Measurements from ENCODE around the gene STX12. TPM values are rescaled to one million over a fixed set of nuclear protein-coding genes. Genes with fewer than 3 reads are reported as not detected.

STX12 gene
- total RNA-seq = 10 to 100 TPM; 29.6 to 36.2 (median 32.3) TPM
- 38.6 TPM for total RNA-seq (2013)

GRCh38 chr1:27772932-27773825, at the start of gene STX12:
Gene STX12, plus strand, starts transcription at chr1:27773219. Its CDS starts 89 bp downstream, at chr1:27773308.
- WGBS (ENCODE audit: insufficient coverage) = under 1% methylated on average over 51 of the region's 58 CpGs
- Histone ChIP-seq H3K27ac (ENCODE audit: low read length) (peak within 1 kb of the TSS; percentile 90), H3K9me3 (ENCODE audit: control insufficient read depth, insufficient read depth, low read length) (no peaks in the 10 kb centered on the region), H3K36me3 (ENCODE audit: control insufficient read depth, insufficient read depth, low read length) (no peaks in the 10 kb centered on the region), H3K4me1 (ENCODE audit: control insufficient read depth, insufficient read depth, low read length) (peaks cover 9% of the 10 kb centered on the region), H3K27me3 (ENCODE audit: control insufficient read depth, insufficient read depth, low read length) (no peaks in the 10 kb centered on the region), H3K4me3 (ENCODE audit: low read length) (peak within 1 kb of the TSS; percentile 86)
- Mint-ChIP-seq H3K27me3 (ENCODE audit: low read depth in 2 of 2) (no peaks in the 10 kb centered on the region), H3K9me3 (no peaks in the 10 kb centered on the region), H3K36me3 (no peaks in the 10 kb centered on the region), H3K27ac (peak within 1 kb of the TSS; percentile 95 to 97), H3K4me1 (peaks cover 19 to 28% of the 10 kb centered on the region in 2 donors), H3K4me3 (peak within 1 kb of the TSS; percentile 97)
- ATAC-seq = peak; percentile 85 to 95 (median 91)
- intact Hi-C loops (cut with micrococcal nuclease) = loop anchor here (1.0 to 5.0 kb wide), 2 partner anchors 48 to 101 kb away; partner anchors contain the start of genes FAM76A and IFI6
- no peak for TF ChIP-seq CTCF (IDR thresholded peaks at IDR 0.05)
- peak; percentile 97 to 100 for DNase-seq

- H3K9me3 Mint-ChIP-seq = no peaks in the 10 kb centered on the region
- peaks cover 2% of the 10 kb centered on the region for H3K36me3 ChIP-seq (ENCODE audit: control insufficient read depth, insufficient read depth, low read length)
- ATAC-seq (no peak), DNase-seq (peak in 1 of 2 donors; percentile 26)
- peak overlapping the region; percentile 96 to 97 for H3K27ac Mint-ChIP-seq
- peak overlapping the region; percentile 41 for H3K4me3 ChIP-seq (ENCODE audit: low read length)
- 90% methylated on average over 9 of the region's 9 CpGs for WGBS (ENCODE audit: insufficient coverage)
- H3K4me1 ChIP-seq (ENCODE audit: control insufficient read depth, insufficient read depth, low read length) = peaks cover 18% of the 10 kb centered on the region
- peaks cover 5 to 18% of the 10 kb centered on the region in 2 donors for H3K4me1 Mint-ChIP-seq
- intact Hi-C loops (cut with micrococcal nuclease) = loop anchor here (1.0 kb wide), 2 partner anchors 48 to 53 kb away; partner anchors contain the start of genes IFI6 and STX12
- peak overlapping the region; percentile 93 for H3K4me3 Mint-ChIP-seq
- H3K36me3 Mint-ChIP-seq = no peaks in the 10 kb centered on the region
- TF ChIP-seq CTCF (IDR thresholded peaks at IDR 0.05) = no peak
- no peaks in the 10 kb centered on the region for H3K27me3 ChIP-seq (ENCODE audit: control insufficient read depth, insufficient read depth, low read length)
- H3K9me3 ChIP-seq (ENCODE audit: control insufficient read depth, insufficient read depth, low read length) = no peaks in the 10 kb centered on the region
- H3K27me3 Mint-ChIP-seq (ENCODE audit: low read depth in 2 of 2) = peaks cover 4 to 5% of the 10 kb centered on the region in 2 donors
- H3K27ac ChIP-seq (ENCODE audit: low read length) = peak overlapping the region; percentile 88
These were observed 48.1 kb upstream of the STX12 start for GRCh38 chr1:27724961-27725373.

GRCh38 chr1:27725374-27726172, 47.4 kb upstream of the STX12 start, which contains the start of gene FAM76A:
Gene FAM76A, plus strand, starts transcription at chr1:27725961. Its CDS starts 120 bp downstream, at chr1:27726081.
- no peaks in the 10 kb centered on the region for H3K36me3 Mint-ChIP-seq
- H3K27me3 Mint-ChIP-seq (ENCODE audit: low read depth in 2 of 2) = no peaks in the 10 kb centered on the region
- Histone ChIP-seq H3K4me1 (ENCODE audit: control insufficient read depth, insufficient read depth, low read length) (peaks cover 18% of the 10 kb centered on the region), H3K4me3 (ENCODE audit: low read length) (peak within 1 kb of the TSS; percentile 79), H3K9me3 (ENCODE audit: control insufficient read depth, insufficient read depth, low read length) (no peaks in the 10 kb centered on the region), H3K27me3 (ENCODE audit: control insufficient read depth, insufficient read depth, low read length) (no peaks in the 10 kb centered on the region), H3K36me3 (ENCODE audit: control insufficient read depth, insufficient read depth, low read length) (peaks cover 2% of the 10 kb centered on the region), H3K27ac (ENCODE audit: low read length) (peak within 1 kb of the TSS; percentile 88)
- intact Hi-C loops (cut with micrococcal nuclease) = loop anchor here (1.0 kb wide), 2 partner anchors 48 to 53 kb away; partner anchors contain the start of genes IFI6 and STX12
- peak; percentile 90 to 98 (median 91) for ATAC-seq
- 3% methylated on average over 72 of the region's 72 CpGs for WGBS (ENCODE audit: insufficient coverage)
- H3K9me3 Mint-ChIP-seq = no peaks in the 10 kb centered on the region
- H3K4me1 Mint-ChIP-seq = peaks cover 5 to 19% of the 10 kb centered on the region in 2 donors
- peak; percentile 44 for TF ChIP-seq CTCF (IDR thresholded peaks at IDR 0.05)
- peak within 1 kb of the TSS; percentile 96 to 97 for H3K27ac Mint-ChIP-seq
- peak within 1 kb of the TSS; percentile 93 for H3K4me3 Mint-ChIP-seq
- peak; percentile 99 to 100 for DNase-seq
